Keratinocyte (primary cell): Measurements from ENCODE around the gene USP49. TPM values are rescaled to one million over a fixed set of nuclear protein-coding genes. Genes with fewer than 3 reads are reported as not detected.

ENCODE experiments used
- DNase-seq: peaks from one replicate; pipeline ENCODE4 v3.0.0-alpha.2; 2011; ENCODE audit warnings: low read depth, missing footprints, low spot score
- FAIRE-seq: peaks from 2 replicates; lab custom pipeline; 2011; peaks lifted over from hg19 to GRCh38; lab: Jason Lieb, UNC
- H2AFZ ChIP-seq: 2 replicates; pipeline ENCODE4 v1.6.0; 2012; ENCODE audit warnings: low read length, control low read depth, inconsistent platforms; ENCODE audit not compliant: control insufficient read depth
- H3K27ac ChIP-seq: 2 replicates; pipeline ENCODE4 v1.5.1; 2011; ENCODE audit warnings: low read length; ENCODE audit not compliant: control insufficient read depth, insufficient read depth
- H3K27me3 ChIP-seq: 3 replicates; pipeline ENCODE4 v1.6.0; 2011; ENCODE audit warnings: low read length; ENCODE audit not compliant: control insufficient read depth, insufficient read depth; ENCODE audit errors: extremely low read depth
- H3K36me3 ChIP-seq, 2 experiments: 2 replicates in 1 of 2; 3 replicates in 1 of 2; pipeline ENCODE4 v1.5.1; 2011; ENCODE audit warnings: low read length in 2 of 2, mild to moderate bottlenecking in 1 of 2; ENCODE audit not compliant: control insufficient read depth in 2 of 2, insufficient read depth in 2 of 2; ENCODE audit errors: extremely low read depth in 1 of 2
- H3K4me1 ChIP-seq: 3 replicates; pipeline ENCODE4 v1.5.1; 2011; ENCODE audit warnings: low read length; ENCODE audit not compliant: control insufficient read depth, insufficient read depth; ENCODE audit errors: extremely low read depth
- H3K4me2 ChIP-seq: 3 replicates; pipeline ENCODE4 v1.6.0; 2011; ENCODE audit warnings: low read depth, low read length; ENCODE audit not compliant: control insufficient read depth, insufficient read depth; ENCODE audit errors: extremely low read depth
- H3K4me3 ChIP-seq, 3 experiments: fragments of 200-600 bp in 1 of 3; sonication (generic) in 1 of 3; 2 replicates in 2 of 3; 3 replicates in 1 of 3; pipeline ENCODE4 v1.5.1; 2011 to 2016; ENCODE audit warnings: low read length in 3 of 3, mild to moderate bottlenecking in 3 of 3, control low read depth in 2 of 3, inconsistent platforms in 1 of 3, low read depth in 1 of 3, mixed read lengths in 1 of 3, mixed run types in 1 of 3, moderate library complexity in 1 of 3; ENCODE audit not compliant: control insufficient read depth in 2 of 3, insufficient read depth in 2 of 3; ENCODE audit errors: extremely low read depth in 1 of 3
- H3K79me2 ChIP-seq: 2 replicates; pipeline ENCODE4 v1.6.0; 2012; ENCODE audit warnings: low read length; ENCODE audit not compliant: control insufficient read depth, insufficient read depth
- H3K9ac ChIP-seq: 3 replicates; pipeline ENCODE4 v1.6.0; 2011; ENCODE audit warnings: low read length; ENCODE audit not compliant: control insufficient read depth, insufficient read depth; ENCODE audit errors: extremely low read depth
- H3K9me1 ChIP-seq: 3 replicates; pipeline ENCODE4 v1.6.0; 2011; ENCODE audit warnings: low read length; ENCODE audit not compliant: control insufficient read depth, insufficient read depth; ENCODE audit errors: extremely low read depth
- H3K9me3 ChIP-seq: 2 replicates; pipeline ENCODE4 v1.5.1; 2012; ENCODE audit warnings: low read depth, low read length; ENCODE audit not compliant: control insufficient read depth
- H4K20me1 ChIP-seq: 3 replicates; pipeline ENCODE4 v1.6.0; 2011; ENCODE audit warnings: low read length; ENCODE audit not compliant: control insufficient read depth, insufficient read depth; ENCODE audit errors: extremely low read depth
- CTCF ChIP-seq, 3 experiments: IDR thresholded peaks in 1 of 3; conservative IDR thresholded peaks in 1 of 3; optimal IDR thresholded peaks in 1 of 3; 2 replicates in 2 of 3; 3 replicates in 1 of 3; pipeline versions ENCODE3 to v1.5.1; 2011; ENCODE audit warnings: low read length in 3 of 3, mild to moderate bottlenecking in 3 of 3, moderate library complexity in 2 of 3, control low read depth in 1 of 3, inconsistent platforms in 1 of 3; ENCODE audit not compliant: insufficient read depth in 2 of 3; ENCODE audit errors: extremely low read depth in 1 of 3
- EZH2 ChIP-seq: IDR thresholded peaks from one replicate; pipeline ENCODE4 v1.6.1; 2012; ENCODE audit warnings: inconsistent platforms, mild to moderate bottlenecking, low read length, moderate library complexity
- dilution Hi-C: fragments of 300-500 bp; cut with MboI; formaldehyde crosslinking; loops from one replicate; pipeline ENCODE4 v1.7.0; 2020; ENCODE audit warnings: low sequenced_read_pairs; ENCODE audit not compliant: extremely low pct_ligation_motif_present
- polyA plus RNA-seq, 5 experiments: library from polyadenylated mRNA; depleted of rRNA in 3 of 5; stranded (reverse) in 3 of 5; stranded (forward) in 1 of 5; unstranded in 1 of 5; fragments of >200 nt; gene quantifications; 1 replicate in 1 of 5; 2 replicates in 3 of 5; 3 replicates in 1 of 5; pipeline versions ENCODE4 v1.2.1 to v1.2.3, GENCODE V29; 2011 to 2012; ENCODE audit warnings: missing spikeins in 2 of 5, low read depth in 1 of 5, low replicate concordance in 1 of 5

The USP49 gene
- polyA plus RNA-seq, 1 donor (not counting 4 experiments of a cell fraction or from before 2014, with no cell fraction given) = 2.3 TPM

GRCh38 chr6:41811095-41811494 is 84.1 kb downstream of the USP49 start:
- TF ChIP-seq CTCF (optimal IDR thresholded peaks at IDR 0.05 in 1 of 3, IDR thresholded peaks at IDR 0.05 in 1 of 3, conservative IDR thresholded peaks at IDR 0.05 in 1 of 3; ENCODE audit: extremely low read depth in 1 of 3, insufficient read depth in 2 of 3, low read length in 3 of 3) (no peak), EZH2 (no peak)
- dilution Hi-C loops = no loop called here

GRCh38 chr6:41805830-41806774 is 89.1 kb downstream of the USP49 start:
- H4K20me1 ChIP-seq = no peaks in the 10 kb centered on the region
- H3K27ac ChIP-seq = no peak overlapping the region
- FAIRE-seq = no peak
- H3K4me3 ChIP-seq = no peak overlapping the region
- no peak overlapping the region for H3K4me2 ChIP-seq
- no peaks in the 10 kb centered on the region for H3K36me3 ChIP-seq
- no peak for DNase-seq
- no peaks in the 10 kb centered on the region for H3K4me1 ChIP-seq
- no peaks in the 10 kb centered on the region for H3K27me3 ChIP-seq
- H3K9me3 ChIP-seq = no peaks in the 10 kb centered on the region
- dilution Hi-C loops = no loop called here
- H3K9me1 ChIP-seq = no peaks in the 10 kb centered on the region
- TF ChIP-seq EZH2 (no peak), CTCF (optimal IDR thresholded peaks at IDR 0.05 in 1 of 3, IDR thresholded peaks at IDR 0.05 in 1 of 3, conservative IDR thresholded peaks at IDR 0.05 in 1 of 3; ENCODE audit: extremely low read depth in 1 of 3, insufficient read depth in 2 of 3, low read length in 3 of 3) (no peak)
- H3K79me2 ChIP-seq = no peaks in the 10 kb centered on the region
- no peak overlapping the region for H3K9ac ChIP-seq
- no peak overlapping the region for H2AFZ ChIP-seq

More at GRCh38 chr6:41811095-41811494, 84.1 kb downstream of the USP49 start:
- H3K9ac ChIP-seq = no peak overlapping the region
- H4K20me1 ChIP-seq = no peaks in the 10 kb centered on the region
- H2AFZ ChIP-seq = no peak overlapping the region
- FAIRE-seq (no peak), DNase-seq (no peak)
- H3K4me2 ChIP-seq = no peak overlapping the region
- no peaks in the 10 kb centered on the region for H3K9me3 ChIP-seq
- H3K4me3 ChIP-seq = no peak overlapping the region
- no peaks in the 10 kb centered on the region for H3K9me1 ChIP-seq
- H3K36me3 ChIP-seq = no peaks in the 10 kb centered on the region
- no peaks in the 10 kb centered on the region for H3K79me2 ChIP-seq
- H3K27ac ChIP-seq = no peak overlapping the region
- no peaks in the 10 kb centered on the region for H3K27me3 ChIP-seq
- H3K4me1 ChIP-seq = peaks cover 14% of the 10 kb centered on the region
